HG03025 (cell line): ENCODE measurements around the gene TTC21B.
A peak's percentile ranks its signal among the peaks of the same experiment; 100 is the strongest.

Experiments
- ATAC-seq: cut with Tn5 transposase; IDR thresholded peaks from one replicate; pipeline ENCODE4 v1.9.1; 2021; ENCODE audit warnings: mild to moderate bottlenecking, moderate library complexity; ENCODE audit not compliant: unreplicated experiment, low FRiP score

Gene TTC21B

DNA sequence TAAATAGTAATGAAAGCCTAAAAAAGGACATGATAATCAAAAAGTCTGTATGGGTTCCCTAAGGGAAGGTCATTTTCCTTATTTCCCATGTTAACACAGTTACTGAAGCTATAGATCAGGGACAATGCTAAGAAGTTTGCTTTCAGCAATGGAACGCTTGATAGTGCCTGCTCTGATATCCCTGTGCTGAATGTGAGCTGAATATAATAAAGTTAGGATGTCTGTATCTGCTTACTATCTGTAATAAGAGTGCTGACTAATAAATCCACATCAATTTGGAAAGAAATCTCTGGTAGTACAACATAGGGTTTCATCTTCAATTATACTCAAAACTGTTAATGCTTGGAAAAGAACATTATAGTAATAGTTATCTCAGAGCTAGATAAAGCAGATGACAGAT lies 25.8 kb downstream of the TTC21B start:
- no peak for ATAC-seq

DNA sequence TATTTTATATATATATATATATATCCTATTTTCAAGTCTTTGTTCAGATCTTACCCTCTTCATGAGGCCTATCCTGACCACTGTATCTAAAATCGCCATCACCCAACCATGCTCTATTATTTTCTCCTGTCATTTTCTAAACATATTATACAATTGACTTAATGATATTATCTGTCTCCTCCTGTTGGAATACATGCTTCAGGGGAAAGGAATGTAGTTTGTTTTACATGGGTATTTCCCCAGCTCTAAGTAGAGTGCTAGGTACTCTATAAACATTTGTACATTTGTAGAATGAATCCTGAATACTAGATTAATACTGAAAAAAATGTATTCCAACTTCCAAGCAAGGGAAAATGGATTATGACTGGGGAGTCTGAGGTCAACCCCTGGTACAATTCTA lies 26.2 kb downstream of the TTC21B start:
- no peak for ATAC-seq

DNA sequence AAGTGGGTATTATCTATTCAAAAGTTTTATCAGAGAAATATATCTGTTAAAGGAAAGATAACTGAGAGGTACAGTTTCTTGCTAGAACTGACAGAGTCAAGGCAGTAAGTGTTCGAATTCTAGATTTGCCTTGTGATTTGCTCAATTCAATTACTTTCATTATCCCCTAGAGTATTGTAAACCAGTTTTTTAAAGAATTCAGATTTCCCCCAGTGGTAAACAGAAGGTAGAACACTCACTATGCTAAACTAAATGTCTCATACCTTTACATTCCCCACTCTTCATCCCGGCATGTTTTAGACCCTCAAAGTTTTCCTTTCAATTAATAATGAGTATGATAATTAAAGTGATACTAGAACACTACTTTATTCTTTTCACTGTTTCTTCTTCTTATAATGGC lies 28.6 kb downstream of the TTC21B start:
- no peak for ATAC-seq

DNA sequence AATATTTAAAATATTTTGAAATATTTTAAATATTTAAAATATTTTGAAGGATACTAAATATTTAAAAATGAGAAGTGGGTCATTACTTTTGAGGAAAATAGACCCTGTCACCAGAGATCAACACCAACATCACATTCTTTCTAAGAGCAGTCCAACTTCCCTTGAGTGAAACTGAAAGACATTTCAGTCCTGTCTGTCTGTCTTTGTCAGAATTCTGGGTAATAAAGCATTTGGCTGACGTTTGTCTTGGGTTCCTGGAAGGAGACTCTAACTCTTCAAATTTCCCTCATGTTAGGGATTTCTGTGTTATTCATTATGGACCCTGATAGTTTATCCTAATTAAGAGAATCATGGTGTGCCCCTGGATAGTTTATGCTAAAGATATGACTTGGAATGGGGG lies 32.8 kb downstream of the TTC21B start:
- ATAC-seq, result no peak

DNA sequence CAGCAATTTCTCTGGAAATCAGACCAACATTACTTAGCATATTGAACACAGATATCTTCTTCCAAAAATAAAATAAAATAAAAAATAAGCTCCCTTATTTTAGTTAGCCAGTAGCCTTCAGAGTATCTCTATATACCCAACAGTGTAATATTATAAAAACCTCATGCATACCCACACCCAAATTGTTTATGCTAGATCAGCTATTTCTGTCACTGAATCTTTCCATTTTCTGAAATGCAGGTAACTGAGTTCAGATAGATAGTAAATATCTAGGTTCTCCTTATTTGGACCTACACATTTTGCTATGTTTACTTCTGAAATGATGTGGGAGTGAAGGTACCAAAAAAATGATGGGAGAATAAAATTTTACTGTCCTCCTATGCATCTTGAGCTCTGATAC lies 39.9 kb downstream of the TTC21B start:
- no peak for ATAC-seq

DNA sequence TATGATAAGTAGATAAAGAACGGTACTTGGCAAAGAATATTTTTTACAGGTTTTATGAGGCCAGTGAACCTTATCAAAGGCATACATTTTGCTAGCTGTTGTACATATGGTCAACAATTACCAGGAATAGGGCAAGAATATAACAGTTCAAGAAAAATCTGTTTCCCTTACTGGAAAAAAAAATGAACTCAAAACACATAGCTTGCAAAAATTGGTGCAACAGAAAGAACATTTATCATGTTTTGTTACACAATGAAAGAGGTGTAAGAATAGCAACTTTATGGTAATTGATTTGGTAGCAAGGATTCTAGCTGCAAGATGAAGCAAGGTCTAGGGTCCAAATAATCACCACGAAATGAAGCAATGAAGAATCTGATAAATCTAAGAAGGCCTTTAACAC lies 41.6 kb downstream of the TTC21B start:
- ATAC-seq, result no peak

DNA sequence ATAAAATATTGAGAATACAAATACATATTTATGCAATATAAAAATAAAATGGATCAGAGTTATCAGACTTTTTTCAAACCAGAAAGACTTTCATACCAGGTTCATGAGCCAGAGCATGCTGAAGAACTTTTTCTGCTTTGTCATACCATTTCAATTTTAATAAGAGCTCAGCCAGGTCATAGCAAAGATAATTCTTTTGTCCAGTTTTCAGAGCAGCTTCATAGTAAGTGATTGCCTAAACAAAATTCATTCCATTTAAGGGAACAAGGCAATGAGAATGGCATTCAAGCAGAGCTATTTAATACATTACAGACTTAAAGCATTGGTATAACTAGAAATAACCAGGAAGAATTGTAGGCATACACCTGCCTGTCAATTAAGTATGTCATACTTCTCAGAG lies 42.3 kb downstream of the TTC21B start:
- no peak for ATAC-seq

DNA sequence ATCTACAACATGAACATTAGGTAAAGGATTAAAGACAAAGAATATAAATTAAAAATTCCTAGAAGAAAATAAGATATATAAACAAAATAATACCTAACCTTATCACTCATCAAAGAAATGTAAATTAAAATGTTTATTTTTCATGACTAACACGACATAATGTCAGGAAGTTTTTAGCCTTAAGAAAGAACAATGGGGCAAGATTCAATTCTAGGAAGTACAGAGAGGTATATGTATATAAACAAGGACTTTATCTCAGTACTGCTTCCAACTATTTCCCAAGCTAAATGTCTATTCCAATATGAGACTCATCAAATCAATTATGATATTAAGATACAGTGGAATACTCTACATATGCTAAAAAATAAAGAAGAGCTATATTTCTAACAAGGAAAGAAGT lies 44.1 kb downstream of the TTC21B start:
- no peak for ATAC-seq

DNA sequence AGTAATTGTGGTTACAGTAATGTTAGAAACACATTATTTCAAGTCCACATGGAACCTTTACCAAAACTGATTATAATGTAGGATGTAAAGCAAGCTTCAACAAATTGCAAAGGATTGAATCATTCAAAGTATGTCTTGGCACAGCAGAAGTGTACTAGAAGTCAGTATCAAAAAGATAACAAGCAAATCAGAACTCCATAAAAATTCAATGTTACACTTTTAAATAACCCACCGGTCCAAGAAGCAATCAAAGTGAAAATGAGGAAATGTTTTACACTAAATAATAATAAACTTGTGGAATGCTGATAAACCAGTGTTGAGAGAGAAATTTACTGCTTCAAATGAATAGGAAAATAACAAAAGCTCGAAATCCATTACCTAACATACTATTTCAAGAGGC lies 47.7 kb downstream of the TTC21B start:
- ATAC-seq, result no peak

DNA sequence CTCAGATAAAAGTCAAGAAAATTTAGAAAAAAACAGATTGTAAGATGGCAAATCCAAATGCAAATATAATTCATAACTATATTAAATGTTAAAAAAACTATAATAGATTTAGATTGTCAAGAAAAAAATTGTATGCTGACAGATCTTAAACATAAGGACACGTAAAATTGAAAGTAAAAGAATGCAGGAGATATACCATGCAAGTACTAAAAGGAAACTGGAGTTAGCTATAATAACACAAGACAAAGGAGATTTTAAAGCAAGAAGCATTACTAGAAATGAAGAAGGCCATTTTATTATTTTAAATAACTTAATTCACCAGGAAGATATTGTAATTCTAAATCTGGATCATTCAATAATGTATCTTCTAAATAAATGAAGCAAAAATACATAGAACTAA lies 48.3 kb downstream of the TTC21B start:
- no peak for ATAC-seq

DNA sequence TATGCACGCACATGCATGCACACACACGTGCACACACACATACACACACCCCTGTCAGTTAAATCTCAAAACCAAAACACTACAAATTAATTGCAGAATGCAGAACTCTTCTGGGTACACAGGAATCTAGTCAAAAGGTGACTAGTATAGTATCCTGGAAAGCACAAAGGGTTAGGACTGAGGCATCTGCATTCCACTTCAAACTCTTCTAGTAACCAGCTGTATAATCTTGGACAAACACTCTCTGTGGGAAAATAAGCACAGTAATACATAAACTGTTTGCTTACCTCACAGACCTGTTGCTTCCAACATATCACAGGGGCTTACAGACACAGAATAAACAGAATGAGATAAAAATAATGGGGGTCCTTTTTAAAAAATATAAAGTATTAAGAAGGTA lies 49.1 kb downstream of the TTC21B start:
- ATAC-seq, result no peak

DNA sequence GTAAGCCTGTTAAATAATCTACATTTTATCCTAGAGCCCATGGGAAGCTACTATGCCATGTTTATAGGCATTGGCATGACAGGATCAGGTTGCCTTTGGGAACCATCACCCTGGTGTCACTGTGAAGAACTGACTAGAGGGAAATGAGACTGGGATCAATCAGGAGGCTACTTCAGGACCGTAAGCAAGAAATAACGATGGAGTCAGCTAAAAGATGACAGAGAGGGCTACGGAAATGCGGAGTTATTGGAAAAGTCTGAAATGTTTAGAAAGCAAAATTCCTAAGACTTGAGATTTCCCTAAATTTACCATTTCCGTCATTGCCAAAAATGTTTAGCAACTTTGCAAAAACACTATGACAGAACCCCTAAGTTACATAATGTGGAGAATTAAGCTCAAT lies 50.2 kb downstream of the TTC21B start:
- ATAC-seq, result no peak

DNA sequence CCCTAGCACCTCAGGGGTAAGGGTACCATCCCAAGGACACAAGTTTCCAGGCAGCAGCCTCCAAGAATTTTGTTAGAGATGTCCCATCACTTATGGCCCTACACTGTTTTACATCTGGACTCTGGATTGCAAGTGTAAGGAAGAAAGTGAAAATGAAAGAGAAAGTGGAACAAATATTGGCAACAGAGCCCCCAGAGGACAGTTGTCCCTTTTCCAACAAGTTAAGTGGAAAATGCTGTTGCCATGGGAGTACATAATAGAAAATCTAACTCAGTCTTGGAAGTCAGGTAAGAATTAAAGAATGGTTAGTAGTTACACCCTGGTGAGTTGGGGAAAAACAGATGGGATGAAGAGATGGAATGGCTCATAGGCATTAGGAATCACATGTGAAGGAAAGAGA lies 50.6 kb downstream of the TTC21B start:
- peak; percentile 47 for ATAC-seq

DNA sequence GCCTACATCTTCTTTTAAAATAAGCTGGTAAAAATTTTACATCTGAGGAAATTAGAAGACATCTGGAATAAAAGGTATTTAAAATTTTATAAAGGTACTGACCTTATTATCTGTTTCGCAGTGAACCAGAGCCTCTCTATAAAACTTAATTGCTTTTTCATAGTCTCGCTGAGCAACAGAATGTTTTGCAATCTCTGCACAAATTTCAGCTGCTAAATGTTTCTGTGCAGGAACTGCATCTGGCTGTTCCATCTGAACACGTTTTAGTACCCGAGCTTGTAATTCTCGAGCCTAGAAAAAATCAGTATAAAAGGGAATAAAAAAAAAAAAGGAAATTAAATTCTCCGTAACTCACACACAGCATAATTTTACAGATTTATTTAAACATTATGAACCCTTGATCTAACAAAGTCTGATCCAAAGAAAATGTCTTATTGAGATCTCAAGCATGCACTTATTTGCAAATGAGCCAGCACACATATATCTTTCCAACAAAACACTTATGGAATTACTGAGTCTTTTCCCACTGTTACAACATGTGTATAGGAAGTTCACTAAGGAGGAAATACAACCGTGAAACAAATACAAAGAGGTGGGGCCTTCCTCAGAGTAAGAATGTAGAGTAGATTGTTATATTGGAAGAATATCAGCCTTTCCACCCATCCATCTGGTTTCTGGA lies 51.8 kb downstream of the TTC21B start:
- no peak for ATAC-seq

DNA sequence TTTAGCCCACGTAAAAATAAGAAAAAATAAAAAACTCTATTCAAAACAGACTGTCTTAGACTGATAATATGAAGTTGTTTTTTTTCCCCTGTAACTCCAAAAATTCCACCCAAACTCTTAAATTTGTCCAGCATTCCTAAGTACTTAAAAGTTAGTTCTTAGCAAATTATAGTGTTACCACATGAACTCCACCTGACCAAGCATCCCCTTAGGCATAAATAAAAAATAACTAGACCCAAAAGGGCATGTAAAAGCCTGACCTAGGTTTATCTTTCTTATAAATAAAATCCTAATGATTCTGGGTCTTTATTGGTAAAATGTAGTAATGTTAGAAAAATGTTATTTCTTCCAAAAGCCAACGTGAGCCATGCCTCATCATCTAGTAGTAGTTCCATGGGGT lies 54.3 kb downstream of the TTC21B start:
- no peak for ATAC-seq

DNA sequence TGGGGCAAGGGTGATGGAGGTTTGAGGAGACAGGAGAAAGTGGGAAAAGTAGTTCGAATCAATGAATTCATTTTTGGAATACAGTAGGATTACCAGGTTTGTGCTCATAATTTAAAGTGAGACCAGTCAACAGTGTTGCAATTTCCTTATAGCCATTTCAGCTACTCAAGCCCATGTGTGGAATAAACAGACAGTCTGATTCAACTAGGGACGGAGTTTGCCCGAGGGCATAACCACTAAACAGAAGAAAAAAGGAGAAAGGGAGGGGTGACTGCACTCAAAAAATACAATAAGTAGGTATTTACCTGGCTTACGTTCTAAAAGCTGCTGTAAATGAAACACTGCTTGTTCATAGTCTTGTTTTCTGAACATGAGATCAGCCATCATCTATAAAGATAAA lies 55.2 kb downstream of the TTC21B start:
- ATAC-seq, result no peak

DNA sequence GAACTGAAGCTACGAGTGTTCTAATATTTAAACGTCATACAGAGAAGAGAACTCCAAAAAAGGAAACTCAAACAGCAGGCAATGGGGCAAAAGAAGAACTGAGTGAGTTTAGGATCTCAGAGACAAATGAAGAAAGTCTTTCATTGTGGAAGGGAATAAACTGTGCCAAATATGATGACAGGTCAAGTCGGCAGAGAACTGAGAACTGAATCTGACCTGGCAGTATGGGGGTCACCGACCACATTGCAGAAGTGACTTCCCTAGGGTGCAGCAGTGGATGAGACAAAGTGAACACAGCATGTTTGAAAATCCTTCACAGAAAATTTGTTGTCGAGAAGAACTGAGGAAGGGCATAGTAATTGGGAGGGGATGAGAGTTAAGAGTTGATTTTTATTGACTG lies 55.9 kb downstream of the TTC21B start:
- ATAC-seq, result peak; percentile 61

DNA sequence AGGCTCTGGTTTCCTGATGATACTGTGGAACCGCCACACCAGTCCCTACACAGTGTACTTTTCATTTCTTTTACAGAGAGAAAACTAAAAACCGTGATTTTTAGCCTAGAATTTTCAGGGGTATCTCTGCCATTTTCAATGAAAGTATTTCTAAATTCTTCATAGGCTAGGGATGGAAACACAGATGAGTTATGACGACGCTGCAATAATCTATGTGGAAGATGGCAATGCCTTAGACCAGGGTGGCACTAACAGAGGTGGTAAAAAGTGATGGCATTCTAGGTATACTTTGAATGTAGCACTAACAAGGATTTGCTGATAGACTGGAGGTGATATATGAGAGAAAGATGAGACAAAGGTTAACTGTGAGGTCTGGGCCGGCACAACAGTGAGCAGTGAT lies 56.5 kb downstream of the TTC21B start:
- ATAC-seq, result peak; percentile 10

DNA sequence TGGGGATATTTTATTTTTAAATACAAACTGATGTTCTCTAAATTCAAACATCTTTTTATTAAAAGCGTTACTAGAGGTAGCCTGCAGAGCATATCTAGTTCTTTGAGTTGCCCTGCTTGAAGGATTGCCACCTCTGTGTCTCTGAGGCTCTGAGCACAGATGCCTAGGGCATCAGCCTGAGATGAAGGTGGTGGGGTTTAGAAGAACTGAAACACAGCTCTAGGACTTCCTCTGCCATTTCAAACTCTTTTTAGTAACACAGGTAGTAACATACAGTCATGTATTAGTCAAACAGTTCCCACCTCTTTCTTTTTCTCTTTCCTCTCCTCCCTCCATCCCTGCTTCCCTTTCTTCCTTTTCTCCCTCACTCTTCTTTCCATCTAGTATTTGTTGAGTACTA lies 57.6 kb downstream of the TTC21B start:
- peak; percentile 96 for ATAC-seq

DNA sequence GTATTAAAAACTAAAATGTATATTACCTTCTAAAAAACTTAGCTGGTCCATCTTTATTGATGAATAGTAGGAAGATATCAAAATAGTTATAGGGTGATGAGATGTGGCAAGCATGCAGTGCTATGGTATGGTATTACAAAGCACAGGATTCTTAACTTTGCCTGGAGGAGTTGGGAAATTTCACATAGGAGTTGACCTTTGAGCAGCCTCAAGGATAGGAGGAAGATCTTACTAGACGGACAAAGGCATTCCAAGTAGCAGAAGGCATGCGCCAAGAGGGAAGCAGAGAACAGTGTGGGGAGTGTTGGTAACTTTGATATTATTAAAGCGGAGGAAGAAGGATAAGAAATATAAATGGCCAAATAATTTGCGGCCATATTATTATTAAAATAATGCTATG lies 60.0 kb downstream of the TTC21B start:
- no peak for ATAC-seq

DNA sequence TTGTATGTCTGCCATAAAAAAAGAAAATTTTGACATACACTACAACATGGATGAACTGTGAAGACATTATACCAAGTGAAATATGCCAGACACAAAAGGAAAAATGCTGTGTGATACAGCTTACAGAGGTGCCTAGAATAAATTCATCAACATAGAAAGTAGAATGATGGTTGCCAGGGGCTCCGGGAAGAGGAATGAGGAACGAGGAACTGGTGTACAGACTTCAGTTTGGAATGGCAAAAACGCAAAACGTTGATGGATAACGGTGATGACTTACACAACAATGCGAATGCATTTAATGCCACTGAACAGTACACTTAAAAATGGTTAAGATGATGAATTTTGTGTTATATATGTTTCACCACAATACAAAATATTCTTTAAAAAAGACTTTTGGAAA lies 61.0 kb downstream of the TTC21B start:
- no peak for ATAC-seq

DNA sequence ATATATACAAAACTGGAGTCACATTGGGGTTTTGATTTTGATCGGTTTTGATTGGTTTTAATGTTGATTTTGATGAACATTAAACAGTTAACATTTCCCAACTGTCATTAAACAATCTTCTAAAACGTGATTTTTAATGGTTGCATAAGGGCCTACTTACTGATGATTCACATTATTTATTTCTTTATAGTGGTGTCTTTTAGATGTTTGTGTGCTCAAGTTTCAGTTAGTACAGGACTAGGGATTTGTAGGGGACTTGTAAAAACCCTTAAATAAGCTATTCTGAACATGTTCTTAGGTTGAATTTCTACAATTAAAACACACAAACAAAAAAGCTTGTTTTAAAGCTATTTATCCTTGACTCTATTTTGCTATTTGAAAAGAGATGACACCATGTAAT lies 61.6 kb downstream of the TTC21B start:
- no peak for ATAC-seq

DNA sequence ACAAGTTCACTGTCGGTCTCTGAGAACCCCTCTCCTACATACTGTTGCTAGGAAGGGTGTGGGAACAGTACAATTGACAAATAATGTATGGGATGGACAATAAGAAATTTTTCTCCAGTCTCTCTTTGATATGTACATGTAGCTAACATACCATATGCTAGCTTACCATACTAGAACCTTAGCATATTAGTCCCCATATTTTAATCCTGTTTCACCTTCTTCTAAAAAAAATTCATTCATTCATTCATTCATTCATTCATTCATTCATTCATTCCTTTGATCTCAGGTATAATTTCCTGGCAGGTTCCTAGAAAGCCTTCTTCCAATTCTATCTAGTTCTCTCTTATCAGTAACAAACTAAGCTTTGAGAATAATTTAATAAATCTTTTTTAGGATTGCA lies 62.2 kb downstream of the TTC21B start:
- ATAC-seq, result no peak
